Transverse colon (tissue), 4 donors: ENCODE measurements around the gene CBX4. TPM values are rescaled to one million over a fixed set of nuclear protein-coding genes. Genes with fewer than 3 reads are reported as not detected.

Experiments
- DNase-seq: peaks from one replicate; pipeline ENCODE4 v3.0.0-alpha.2; 2019
- H3K27ac ChIP-seq, 4 donors: fragments of 200-600 bp; sonication (generic); 2 replicates each; pipeline ENCODE4 v1.5.1; 2016 to 2018; ENCODE audit warnings: inconsistent platforms in 4 of 4
- H3K27me3 ChIP-seq: fragments of 200-600 bp; sonication (generic); 2 replicates; pipeline ENCODE4 v1.5.1; 2017; ENCODE audit warnings: inconsistent platforms
- H3K36me3 ChIP-seq, 4 donors: fragments of 200-600 bp; sonication (generic); 2 replicates each; pipeline ENCODE4 v1.5.1; 2017 to 2019; ENCODE audit warnings: inconsistent platforms in 4 of 4
- H3K4me1 ChIP-seq, 4 donors: fragments of 200-600 bp; sonication (generic); 2 replicates each; pipeline ENCODE4 v1.5.1; 2017 to 2020; ENCODE audit warnings: inconsistent platforms in 4 of 4
- H3K4me3 ChIP-seq, 4 donors: fragments of 200-600 bp; sonication (generic); 1 replicate in 1 of 4; 2 replicates in 3 of 4; pipeline versions ENCODE4 v1.5.1 to v1.6.1; 2017 to 2019; ENCODE audit warnings: inconsistent platforms in 4 of 4
- H3K9me3 ChIP-seq, 2 donors: fragments of 200-600 bp; sonication (generic); 2 replicates each; pipeline ENCODE4 v1.5.1; 2017 to 2019; ENCODE audit warnings: inconsistent platforms in 2 of 2
- CTCF ChIP-seq, 5 experiments: fragments of 200-600 bp in 3 of 5; fragments of 450-650 bp in 2 of 5; sonication (generic) in 3 of 5; IDR thresholded peaks; 1 replicate in 2 of 5; 2 replicates in 3 of 5; pipeline ENCODE4 v1.5.1; 2016 to 2017; ENCODE audit warnings: antibody characterized with exemption in 5 of 5, inconsistent platforms in 3 of 5, mild to moderate bottlenecking in 2 of 5, moderate library complexity in 1 of 5
- EP300 ChIP-seq: sonication (generic); formaldehyde crosslinking; IDR thresholded peaks from one replicate; pipeline ENCODE4 v1.6.1; 2017; ENCODE audit warnings: antibody characterized with exemption, low read depth
- POLR2A ChIP-seq: fragments of 450-650 bp; IDR thresholded peaks from one replicate; pipeline ENCODE4 v1.6.1; 2016; ENCODE audit warnings: antibody characterized with exemption, mild to moderate bottlenecking, moderate library complexity
- POLR2AphosphoS5 ChIP-seq, 3 donors: sonication (generic); formaldehyde crosslinking; IDR thresholded peaks; one replicate each; pipeline ENCODE4 v1.6.1; 2016; ENCODE audit warnings: antibody characterized with exemption in 3 of 3
- WGBS, 2 donors: methylation state at CpG; one replicate each; pipeline ENCODE4 v1.1.5; 2018; ENCODE audit warnings: low coverage in 1 of 2; 5-methylcytosine and 5-hydroxymethylcytosine counted together
- in situ Hi-C, 4 donors: fragments of 200-750 bp; cut with MboI; loops; one replicate each; pipeline versions ENCODE4 v1.15.0 to v1.15.1; 2017; ENCODE audit warnings: low sequenced_read_pairs in 3 of 4, low pct_ligation_motif_present in 1 of 4, low pct_unique_long_range_greater_than_20kb in 1 of 4
- intact Hi-C: fragments of 100-400 bp; cut with DNase I; formaldehyde crosslinking; loops from one replicate; pipeline ENCODE4 v1.15.1; 2023; ENCODE audit warnings: low total_unique reads
- total RNA-seq, 4 donors: library from RNA; depleted of rRNA; stranded (reverse); fragments of >200 nt; gene quantifications; one replicate each; pipeline ENCODE4 v1.1.0, GENCODE V29; 2016

Gene CBX4
- total RNA-seq, 4 donors from 2014 or later = 6.6 to 25.1 (median 8.3) TPM

GRCh38 chr17:79840989-79841286 lies 1.7 kb upstream of the CBX4 start:
- intact Hi-C loops (loop anchor here (5.0 kb wide), 1 partner anchor 44 kb away; the partner anchor contains the start of gene CBX8), in situ Hi-C loops (no loop called here)
- Histone ChIP-seq H3K27ac (no peak overlapping the region), H3K9me3 (no peaks in the 10 kb centered on the region), H3K4me1 (peaks cover 48 to 86% (median 80%) of the 10 kb centered on the region in 4 donors), H3K36me3 (no peaks in the 10 kb centered on the region), H3K27me3 (peaks cover 43% of the 10 kb centered on the region), H3K4me3 (peak overlapping the region in 1 of 4 donors; percentile 56)
- WGBS, 2 donors = 1% methylated on average over 13 of the region's 19 CpGs; no CpG with 5 or more reads in 1 of the 2 donors
- TF ChIP-seq POLR2AphosphoS5 (IDR thresholded peaks at IDR 0.05) = no peak
- no peak for TF ChIP-seq EP300
- no peak for TF ChIP-seq CTCF (IDR thresholded peaks at IDR 0.05)
- no peak for TF ChIP-seq POLR2A
- no peak for DNase-seq

GRCh38 chr17:79840269-79840988 lies 1.2 kb upstream of the CBX4 start:
- Histone ChIP-seq H3K27me3 (peaks cover 43% of the 10 kb centered on the region), H3K27ac (peak overlapping the region in 2 of 4 donors; percentile 83 to 86), H3K9me3 (no peaks in the 10 kb centered on the region), H3K4me1 (peaks cover 46 to 89% (median 78%) of the 10 kb centered on the region in 4 donors), H3K36me3 (no peaks in the 10 kb centered on the region), H3K4me3 (peak overlapping the region in 1 of 4 donors; percentile 56)
- peak; percentile 67 for DNase-seq
- whole genome bisulfite sequencing, 2 donors = 15% methylated on average over 55 of the region's 74 CpGs; no CpG with 5 or more reads in 1 of the 2 donors
- intact Hi-C loops = loop anchor here (5.0 kb wide), 1 partner anchor 43 kb away; the partner anchor contains the start of gene CBX8
- in situ Hi-C loops = no loop called here
- no peak for TF ChIP-seq EP300
- TF ChIP-seq POLR2AphosphoS5 (IDR thresholded peaks at IDR 0.05) = no peak
- peak in 1 of 5 experiments; percentile 25 for TF ChIP-seq CTCF (IDR thresholded peaks at IDR 0.05)

GRCh38 chr17:79838522-79839274 lies 542 bp downstream of the CBX4 start:
- peak; percentile 63 for DNase-seq
- Histone ChIP-seq H3K27me3 (peaks cover 40% of the 10 kb centered on the region), H3K27ac (peak overlapping the region; percentile 98 to 99 (median 98)), H3K36me3 (peaks cover 0 to 10% (median 2%) of the 10 kb centered on the region in 4 donors), H3K9me3 (no peaks in the 10 kb centered on the region), H3K4me3 (peak overlapping the region; percentile 63 to 92 (median 74)), H3K4me1 (peaks cover 43 to 72% (median 61%) of the 10 kb centered on the region in 4 donors)
- peak in 2 of 5 experiments; percentile 31 to 37 for TF ChIP-seq CTCF (IDR thresholded peaks at IDR 0.05)
- peak; percentile 35 for TF ChIP-seq POLR2A
- no peak for TF ChIP-seq EP300
- TF ChIP-seq POLR2AphosphoS5 (IDR thresholded peaks at IDR 0.05) = peak in 2 of 3 donors; percentile 10 to 34
- 0 to 1% methylated on average over 4 to 22 of the region's 67 CpGs for WGBS, 2 donors
- intact Hi-C loops = loop anchor here (10.0 kb wide), 1 partner anchor 156 kb away; no protein-coding TSS in a partner anchor
- in situ Hi-C loops = no loop called here

GRCh38 chr17:79837888-79838521 lies 1.2 kb downstream of the CBX4 start:
- in situ Hi-C loops (no loop called here), intact Hi-C loops (loop anchor here (10.0 kb wide), 1 partner anchor 157 kb away; no protein-coding TSS in a partner anchor)
- H3K4me1 ChIP-seq = peaks cover 36 to 68% (median 57%) of the 10 kb centered on the region in 4 donors
- WGBS, 2 donors = 0% methylated on average over 11 to 30 of the region's 30 CpGs
- H3K27ac ChIP-seq = peak overlapping the region; percentile 98 to 99 (median 98)
- peaks cover 0 to 13% (median 2%) of the 10 kb centered on the region in 4 donors for H3K36me3 ChIP-seq
- no peaks in the 10 kb centered on the region for H3K9me3 ChIP-seq
- DNase-seq = peak; percentile 33
- peak overlapping the region; percentile 63 to 92 (median 74) for H3K4me3 ChIP-seq
- peak in 1 of 3 donors; percentile 2 for TF ChIP-seq POLR2AphosphoS5 (IDR thresholded peaks at IDR 0.05)
- no peak for TF ChIP-seq EP300
- H3K27me3 ChIP-seq = peaks cover 33% of the 10 kb centered on the region
